Loucy (cell line): Measurements from ENCODE around the gene SCYGR5.

Experiments used
- H2AFZ ChIP-seq: fragments of 200-600 bp; sonication (generic); 2 replicates; pipeline ENCODE4 v1.6.0; 2016; ENCODE audit warnings: antibody characterized with exemption, mild to moderate bottlenecking, low read length, moderate library complexity
- H3F3A ChIP-seq: fragments of 200-600 bp; 2 replicates; pipeline ENCODE4 v1.6.0; 2016; ENCODE audit warnings: antibody characterized with exemption, low read depth, mild to moderate bottlenecking
- H3K27me3 ChIP-seq: fragments of 200-600 bp; sonication (generic); 2 replicates; pipeline ENCODE4 v1.6.1; 2014; ENCODE audit warnings: low read length, mild to moderate bottlenecking; ENCODE audit not compliant: insufficient read depth, poor library complexity, severe bottlenecking
- H3K36me3 ChIP-seq: fragments of 200-600 bp; sonication (generic); 2 replicates; pipeline ENCODE4 v1.6.1; 2016; ENCODE audit warnings: low read length; ENCODE audit not compliant: insufficient read depth
- H3K4me1 ChIP-seq: fragments of 200-600 bp; sonication (generic); 2 replicates; pipeline ENCODE4 v1.5.1; 2014; ENCODE audit warnings: low read length, mild to moderate bottlenecking; ENCODE audit not compliant: insufficient read depth, poor library complexity, severe bottlenecking
- H3K4me2 ChIP-seq: fragments of 200-600 bp; sonication (generic); 2 replicates; pipeline ENCODE4 v1.6.0; 2014; ENCODE audit warnings: antibody characterized with exemption, low read length, low read depth, mild to moderate bottlenecking; ENCODE audit not compliant: poor library complexity, severe bottlenecking
- H3K4me3 ChIP-seq: fragments of 200-600 bp; sonication (generic); 2 replicates; pipeline ENCODE4 v1.5.1; 2014; ENCODE audit warnings: low read length, mild to moderate bottlenecking, mixed read lengths; ENCODE audit not compliant: poor library complexity, severe bottlenecking
- H3K79me2 ChIP-seq: fragments of 200-600 bp; sonication (generic); 2 replicates; pipeline ENCODE4 v1.6.1; 2014; ENCODE audit warnings: low read length; ENCODE audit not compliant: insufficient read depth
- H3K9ac ChIP-seq: fragments of 200-600 bp; sonication (generic); 2 replicates; pipeline ENCODE4 v1.6.0; 2014; ENCODE audit warnings: mild to moderate bottlenecking, low read depth, low read length, moderate library complexity; ENCODE audit not compliant: poor library complexity, severe bottlenecking
- H3K9me2 ChIP-seq: fragments of 200-600 bp; sonication (generic); replicated peaks from 2 replicates; pipeline ENCODE4 v1.6.1; 2016; ENCODE audit warnings: low read depth, low read length, mixed read lengths
- H3K9me3 ChIP-seq: fragments of 200-600 bp; sonication (generic); 2 replicates; pipeline ENCODE4 v1.6.1; 2014; ENCODE audit warnings: mild to moderate bottlenecking, antibody characterized with exemption, low read length, low read depth; ENCODE audit not compliant: insufficient read depth
- H4K20me1 ChIP-seq: fragments of 200-600 bp; sonication (generic); 2 replicates; pipeline ENCODE4 v1.6.0; 2014; ENCODE audit warnings: antibody characterized with exemption, low read length, mild to moderate bottlenecking; ENCODE audit not compliant: insufficient read depth, poor library complexity, severe bottlenecking
- EZH2phosphoT487 ChIP-seq: fragments of 200-600 bp; IDR thresholded peaks from 2 replicates; pipeline ENCODE4 v1.6.1; 2018; ENCODE audit warnings: antibody characterized with exemption, mild to moderate bottlenecking, moderate library complexity, borderline replicate concordance
- TF ChIP-seq, protein P1 (sequence below): fragments of 200-600 bp; sonication (generic); conservative IDR thresholded peaks from 2 replicates; pipeline ENCODE4 v1.5.1; 2014; ENCODE audit warnings: mild to moderate bottlenecking, antibody characterized with exemption, low read length

Gene SCYGR5

DNA sequence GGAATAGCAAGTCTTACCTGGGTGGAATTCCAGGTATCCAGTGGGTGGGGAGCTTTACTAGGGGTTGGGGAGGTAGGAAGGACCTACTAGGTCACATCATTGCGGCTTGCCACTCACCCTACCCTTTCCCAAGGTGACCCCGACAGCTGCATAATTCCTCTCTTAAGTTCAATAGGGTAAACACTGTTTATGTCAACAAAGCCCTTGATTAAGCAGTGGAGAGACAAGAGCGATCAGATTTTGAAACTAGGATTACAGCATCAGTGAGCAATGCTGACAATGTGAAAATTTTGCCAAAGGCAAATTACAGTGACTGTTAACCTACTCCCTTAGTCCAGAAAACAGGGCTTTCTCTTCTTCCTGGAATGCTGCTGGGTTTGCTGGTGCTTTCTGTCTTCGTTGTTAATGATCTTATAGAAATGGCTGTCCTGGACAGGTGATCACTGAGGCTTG lies 36.7 kb downstream of the SCYGR5 start:
- Histone ChIP-seq H2AFZ (no peak overlapping the region), H3K4me3 (no peak overlapping the region), H3K9ac (no peak overlapping the region), H3K9me2 (no peaks in the 10 kb centered on the region), H3K4me2 (no peak overlapping the region), H3K9me3 (no peaks in the 10 kb centered on the region), H3F3A (no peaks in the 10 kb centered on the region), H3K36me3 (no peaks in the 10 kb centered on the region), H4K20me1 (no peaks in the 10 kb centered on the region), H3K27me3 (no peaks in the 10 kb centered on the region), H3K4me1 (no peaks in the 10 kb centered on the region), H3K79me2 (no peaks in the 10 kb centered on the region)
- no peak for TF ChIP-seq EZH2phosphoT487
- TF ChIP-seq, protein P1, sequence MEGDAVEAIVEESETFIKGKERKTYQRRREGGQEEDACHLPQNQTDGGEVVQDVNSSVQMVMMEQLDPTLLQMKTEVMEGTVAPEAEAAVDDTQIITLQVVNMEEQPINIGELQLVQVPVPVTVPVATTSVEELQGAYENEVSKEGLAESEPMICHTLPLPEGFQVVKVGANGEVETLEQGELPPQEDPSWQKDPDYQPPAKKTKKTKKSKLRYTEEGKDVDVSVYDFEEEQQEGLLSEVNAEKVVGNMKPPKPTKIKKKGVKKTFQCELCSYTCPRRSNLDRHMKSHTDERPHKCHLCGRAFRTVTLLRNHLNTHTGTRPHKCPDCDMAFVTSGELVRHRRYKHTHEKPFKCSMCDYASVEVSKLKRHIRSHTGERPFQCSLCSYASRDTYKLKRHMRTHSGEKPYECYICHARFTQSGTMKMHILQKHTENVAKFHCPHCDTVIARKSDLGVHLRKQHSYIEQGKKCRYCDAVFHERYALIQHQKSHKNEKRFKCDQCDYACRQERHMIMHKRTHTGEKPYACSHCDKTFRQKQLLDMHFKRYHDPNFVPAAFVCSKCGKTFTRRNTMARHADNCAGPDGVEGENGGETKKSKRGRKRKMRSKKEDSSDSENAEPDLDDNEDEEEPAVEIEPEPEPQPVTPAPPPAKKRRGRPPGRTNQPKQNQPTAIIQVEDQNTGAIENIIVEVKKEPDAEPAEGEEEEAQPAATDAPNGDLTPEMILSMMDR = no peak

DNA sequence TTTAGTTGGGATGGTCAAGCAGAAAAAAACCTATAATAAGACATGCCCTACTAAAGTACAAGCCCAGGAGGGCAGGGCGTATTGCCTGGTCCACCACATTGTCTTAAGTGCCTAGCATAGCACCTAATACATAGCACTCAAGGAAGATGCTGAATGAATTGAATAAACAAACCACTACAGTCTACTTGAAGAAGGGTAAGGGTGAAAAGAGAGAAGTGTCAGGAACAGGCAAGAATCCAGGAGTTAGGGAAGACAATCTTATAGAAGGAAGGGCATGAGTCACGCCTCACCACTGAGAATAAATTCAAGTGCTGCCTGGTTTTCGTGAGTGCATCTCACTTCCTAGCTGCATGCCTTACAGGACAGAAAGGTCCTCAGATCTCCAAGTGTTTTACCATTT lies 37.4 kb downstream of the SCYGR5 start:
- Histone ChIP-seq H3K79me2 (no peaks in the 10 kb centered on the region), H3F3A (no peaks in the 10 kb centered on the region), H3K4me1 (no peaks in the 10 kb centered on the region), H3K9me2 (no peaks in the 10 kb centered on the region), H3K4me3 (no peak overlapping the region), H3K36me3 (no peaks in the 10 kb centered on the region), H3K9ac (no peak overlapping the region), H3K9me3 (no peaks in the 10 kb centered on the region), H3K27me3 (no peaks in the 10 kb centered on the region), H3K4me2 (no peak overlapping the region), H2AFZ (no peak overlapping the region), H4K20me1 (no peaks in the 10 kb centered on the region)
- TF ChIP-seq EZH2phosphoT487 = no peak
- TF ChIP-seq, protein P1 = no peak

DNA sequence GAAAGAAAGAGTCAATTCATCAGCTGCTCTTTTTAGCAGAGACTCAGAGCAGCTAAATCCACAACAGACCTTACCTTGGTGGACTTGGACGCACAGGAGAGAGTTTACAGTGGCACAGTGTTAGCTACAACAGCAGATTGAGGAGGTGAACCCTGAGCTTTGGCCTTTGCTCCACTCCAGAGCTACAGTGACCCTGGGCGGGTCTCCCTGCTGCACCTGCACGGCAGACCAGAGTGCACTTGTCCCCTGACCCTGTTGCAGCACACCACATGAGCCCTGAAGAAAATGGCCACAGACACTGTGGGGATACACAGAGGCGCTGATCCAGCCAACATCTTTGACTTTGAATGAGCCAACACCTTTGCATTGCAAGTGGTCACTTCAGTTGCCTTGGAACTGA lies 40.3 kb downstream of the SCYGR5 start:
- Histone ChIP-seq H3K36me3 (no peaks in the 10 kb centered on the region), H3K9me2 (no peaks in the 10 kb centered on the region), H3K9me3 (no peaks in the 10 kb centered on the region), H3K27me3 (no peaks in the 10 kb centered on the region), H3F3A (no peaks in the 10 kb centered on the region), H4K20me1 (no peaks in the 10 kb centered on the region), H3K4me1 (no peaks in the 10 kb centered on the region), H3K79me2 (no peaks in the 10 kb centered on the region), H3K4me3 (no peak overlapping the region), H3K9ac (no peak overlapping the region), H3K4me2 (no peak overlapping the region), H2AFZ (no peak overlapping the region)
- no peak for TF ChIP-seq EZH2phosphoT487
- TF ChIP-seq, protein P1 = no peak
